ENCODE measurements around the gene AANAT.

The AANAT gene

DNA sequence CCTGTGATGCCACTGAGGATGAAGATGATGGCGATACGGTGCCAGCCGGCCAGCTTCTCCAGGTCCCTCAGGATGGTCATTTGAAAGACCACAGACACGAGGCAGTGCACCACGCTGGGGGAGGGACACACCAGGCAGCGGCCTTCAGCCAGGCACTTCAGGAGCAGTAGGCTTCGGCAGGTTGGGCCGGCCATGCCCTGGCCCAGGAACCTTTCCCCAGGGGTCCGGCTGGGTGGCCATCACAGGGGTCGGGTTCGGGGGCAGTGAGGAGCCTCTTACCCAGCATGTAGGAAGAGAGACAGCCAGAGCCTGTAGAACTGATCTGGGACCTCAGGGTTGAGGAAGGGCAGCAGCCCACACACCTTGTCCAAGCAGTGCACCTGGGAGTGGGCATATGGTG is 5.3 kb downstream of the AANAT start:
- H3K27me3 ChIP-seq (ENCODE audit: control insufficient read depth, insufficient read depth, low read length): no peaks in the 10 kb centered on the region

DNA sequence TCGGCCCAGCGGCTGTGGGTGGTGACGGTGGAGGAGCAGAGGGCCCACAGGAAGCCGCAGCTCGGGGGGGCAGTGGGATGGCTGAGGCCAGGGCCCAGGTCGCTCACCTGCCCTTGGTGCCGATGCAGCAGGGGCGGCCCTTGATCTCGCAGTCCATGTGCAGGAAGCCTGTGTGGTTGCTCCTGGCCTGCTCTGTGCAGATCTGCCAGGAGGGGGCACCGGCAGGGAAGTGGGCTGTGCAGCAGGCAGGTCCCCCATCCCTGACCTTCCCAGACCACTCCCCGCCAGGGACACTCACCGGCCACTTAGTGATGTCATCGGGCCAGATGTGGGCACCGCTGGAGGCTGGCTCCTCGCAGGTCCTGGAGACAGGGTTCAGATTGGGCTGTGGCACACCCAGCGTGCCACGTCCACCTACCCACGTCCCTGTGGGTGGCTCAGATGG is 6.2 kb downstream of the AANAT start:
- Histone ChIP-seq H3K27ac (ENCODE audit: low read length) (no peak overlapping the region), H3K4me3 (ENCODE audit: low read length) (no peak overlapping the region), H3K9me3 (ENCODE audit: control insufficient read depth, low read depth, low read length) (no peaks in the 10 kb centered on the region), H3K36me3 (ENCODE audit: control insufficient read depth, low read depth, low read length) (peaks cover 3% of the 10 kb centered on the region), H3K27me3 (ENCODE audit: control insufficient read depth, insufficient read depth, low read length) (no peaks in the 10 kb centered on the region), H3K4me1 (ENCODE audit: control insufficient read depth, low read depth, low read length) (no peaks in the 10 kb centered on the region), H3K9ac (ENCODE audit: low read length) (no peak overlapping the region)

More for the DNA sequence above, 5.3 kb downstream of the AANAT start:
- Histone ChIP-seq H3K4me3 (ENCODE audit: low read length) (no peak overlapping the region), H3K36me3 (ENCODE audit: control insufficient read depth, low read depth, low read length) (peaks cover 3% of the 10 kb centered on the region), H3K9ac (ENCODE audit: low read length) (no peak overlapping the region), H3K9me3 (ENCODE audit: control insufficient read depth, low read depth, low read length) (no peaks in the 10 kb centered on the region), H3K4me1 (ENCODE audit: control insufficient read depth, low read depth, low read length) (no peaks in the 10 kb centered on the region), H3K27ac (ENCODE audit: low read length) (no peak overlapping the region)

DNA sequence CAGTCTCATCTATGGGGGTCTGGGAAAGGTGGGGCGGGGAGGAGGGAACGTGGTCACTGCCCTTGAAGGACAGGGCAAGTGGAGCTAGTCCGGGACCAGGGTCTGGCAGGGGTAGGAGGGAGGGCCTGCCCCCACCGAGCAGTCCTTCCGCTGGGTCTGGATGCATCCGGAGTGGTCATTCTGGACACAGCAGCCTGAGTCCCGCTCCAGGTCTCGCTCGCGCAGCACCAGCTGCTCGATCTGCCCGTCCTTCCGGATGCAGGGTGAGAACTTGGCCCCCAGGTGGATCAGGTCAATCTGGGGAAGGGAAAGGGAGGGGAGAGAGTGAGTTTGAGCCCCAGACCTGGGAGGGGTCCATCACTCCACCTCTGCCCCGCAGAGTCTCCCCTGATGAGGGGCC is 6.8 kb downstream of the AANAT start:
- Histone ChIP-seq H3K4me1 (ENCODE audit: control insufficient read depth, low read depth, low read length) (no peaks in the 10 kb centered on the region), H3K4me3 (ENCODE audit: low read length) (no peak overlapping the region), H3K36me3 (ENCODE audit: control insufficient read depth, low read depth, low read length) (peaks cover 3% of the 10 kb centered on the region), H3K9ac (ENCODE audit: low read length) (no peak overlapping the region), H3K27me3 (ENCODE audit: control insufficient read depth, insufficient read depth, low read length) (no peaks in the 10 kb centered on the region), H3K9me3 (ENCODE audit: control insufficient read depth, low read depth, low read length) (no peaks in the 10 kb centered on the region), H3K27ac (ENCODE audit: low read length) (no peak overlapping the region)

DNA sequence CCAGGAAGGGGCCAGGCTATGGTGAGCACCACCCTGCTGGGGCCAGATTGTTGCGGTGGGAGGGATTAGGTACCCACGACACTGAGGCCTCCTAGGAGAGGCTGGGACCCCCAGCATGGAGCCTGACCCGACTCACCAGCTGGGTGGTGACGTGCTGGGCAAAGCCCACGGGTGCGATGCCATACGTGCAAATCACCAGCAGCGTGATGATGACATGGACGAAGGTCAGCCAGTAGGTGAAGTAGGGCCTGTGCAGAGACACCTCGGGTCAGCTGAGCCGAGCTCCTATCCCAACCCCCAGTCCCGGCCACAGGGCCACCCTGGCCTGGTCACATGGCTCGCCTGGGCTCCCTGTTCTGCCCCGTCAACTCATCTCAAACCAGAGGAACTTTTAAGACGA is 7.5 kb downstream of the AANAT start:
- Histone ChIP-seq H3K4me3 (ENCODE audit: low read length) (no peak overlapping the region), H3K36me3 (ENCODE audit: control insufficient read depth, low read depth, low read length) (peaks cover 3% of the 10 kb centered on the region), H3K9me3 (ENCODE audit: control insufficient read depth, low read depth, low read length) (no peaks in the 10 kb centered on the region), H3K9ac (ENCODE audit: low read length) (no peak overlapping the region), H3K27me3 (ENCODE audit: control insufficient read depth, insufficient read depth, low read length) (no peaks in the 10 kb centered on the region), H3K27ac (ENCODE audit: low read length) (no peak overlapping the region), H3K4me1 (ENCODE audit: control insufficient read depth, low read depth, low read length) (no peaks in the 10 kb centered on the region)

DNA sequence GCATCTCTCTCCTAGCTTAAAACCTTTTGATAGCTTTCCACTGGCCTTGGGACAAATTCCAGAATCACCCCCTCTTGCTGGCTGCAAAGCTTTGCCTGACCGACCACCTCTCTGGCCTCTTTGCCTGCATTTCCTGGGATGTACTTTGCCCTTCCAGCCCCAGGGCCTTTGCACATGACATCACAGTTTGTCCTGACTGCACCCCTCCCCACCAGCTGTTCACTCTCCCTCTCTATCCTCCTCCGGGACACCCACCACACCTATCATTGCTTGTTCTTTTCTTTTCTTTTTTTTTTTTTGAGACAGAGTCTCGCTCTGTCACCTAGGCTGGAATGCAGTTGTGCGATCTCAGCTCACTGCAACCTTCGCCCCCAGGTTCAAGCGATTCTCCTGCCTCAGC is 7.9 kb downstream of the AANAT start:
- Histone ChIP-seq H3K9me3 (ENCODE audit: control insufficient read depth, low read depth, low read length) (no peaks in the 10 kb centered on the region), H3K27ac (ENCODE audit: low read length) (no peak overlapping the region), H3K27me3 (ENCODE audit: control insufficient read depth, insufficient read depth, low read length) (no peaks in the 10 kb centered on the region), H3K4me1 (ENCODE audit: control insufficient read depth, low read depth, low read length) (no peaks in the 10 kb centered on the region), H3K36me3 (ENCODE audit: control insufficient read depth, low read depth, low read length) (peaks cover 3% of the 10 kb centered on the region), H3K4me3 (ENCODE audit: low read length) (no peak overlapping the region), H3K9ac (ENCODE audit: low read length) (no peak overlapping the region)

DNA sequence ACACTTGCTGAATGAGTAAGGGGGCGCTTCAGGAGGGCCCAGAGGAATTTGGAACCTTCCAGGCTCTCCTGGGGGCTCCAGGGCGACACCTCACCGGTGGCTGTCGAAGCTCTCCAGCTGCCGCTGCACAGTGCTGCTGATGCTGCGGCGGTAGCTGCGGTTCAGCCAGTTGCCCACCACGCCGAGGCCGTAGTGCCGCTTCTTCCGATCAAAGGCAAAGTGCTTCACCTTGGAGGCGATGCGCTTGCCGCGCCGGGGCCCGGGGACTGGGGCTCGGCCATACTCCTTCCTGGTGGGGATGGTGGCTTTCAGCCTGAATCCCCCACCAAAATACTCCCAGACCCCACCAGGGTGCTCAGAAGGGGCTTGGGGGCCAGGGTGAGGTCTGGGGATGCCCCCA is 9.3 kb downstream of the AANAT start:
- H3K27me3 ChIP-seq (ENCODE audit: control insufficient read depth, insufficient read depth, low read length): no peaks in the 10 kb centered on the region
- peaks cover 3% of the 10 kb centered on the region for H3K36me3 ChIP-seq (ENCODE audit: control insufficient read depth, low read depth, low read length)
- no peaks in the 10 kb centered on the region for H3K4me1 ChIP-seq (ENCODE audit: control insufficient read depth, low read depth, low read length)
- H3K4me3 ChIP-seq (ENCODE audit: low read length): no peak overlapping the region
- H3K9me3 ChIP-seq (ENCODE audit: control insufficient read depth, low read depth, low read length): no peaks in the 10 kb centered on the region
- no peak overlapping the region for H3K9ac ChIP-seq (ENCODE audit: low read length)
- H3K27ac ChIP-seq (ENCODE audit: low read length): no peak overlapping the region

DNA sequence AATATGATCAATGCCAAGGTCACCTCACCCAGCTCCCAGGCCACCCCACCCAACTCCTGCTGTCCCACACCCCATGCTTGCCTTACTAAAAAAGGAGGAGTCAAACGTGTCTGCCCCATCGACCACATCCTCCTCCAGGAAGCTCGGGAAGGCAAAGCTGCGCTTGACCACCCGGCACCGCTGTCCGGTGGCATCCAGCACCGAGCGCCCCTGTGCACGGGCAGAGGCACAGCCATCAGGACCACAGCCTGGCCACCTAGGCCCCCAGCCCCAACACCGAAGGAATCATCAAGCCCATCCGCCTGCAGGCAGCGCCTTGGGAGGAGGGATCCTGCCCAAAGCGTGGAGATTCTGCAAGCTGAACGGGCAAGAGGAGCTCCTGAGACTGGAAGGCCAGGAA is 10.2 kb downstream of the AANAT start:
- Histone ChIP-seq H3K9ac (ENCODE audit: low read length) (no peak overlapping the region), H3K27ac (ENCODE audit: low read length) (no peak overlapping the region), H3K27me3 (ENCODE audit: control insufficient read depth, insufficient read depth, low read length) (no peaks in the 10 kb centered on the region), H3K9me3 (ENCODE audit: control insufficient read depth, low read depth, low read length) (no peaks in the 10 kb centered on the region), H3K4me3 (ENCODE audit: low read length) (no peak overlapping the region), H3K36me3 (ENCODE audit: control insufficient read depth, low read depth, low read length) (no peaks in the 10 kb centered on the region), H3K4me1 (ENCODE audit: control insufficient read depth, low read depth, low read length) (no peaks in the 10 kb centered on the region)

GRCh38 chr17:76478097-76478496 is 10.7 kb downstream of the AANAT start:
- Histone ChIP-seq H3K36me3 (ENCODE audit: control insufficient read depth, low read depth, low read length) (no peaks in the 10 kb centered on the region), H3K27ac (ENCODE audit: low read length) (no peak overlapping the region), H3K4me1 (ENCODE audit: control insufficient read depth, low read depth, low read length) (no peaks in the 10 kb centered on the region), H3K27me3 (ENCODE audit: control insufficient read depth, insufficient read depth, low read length) (no peaks in the 10 kb centered on the region), H3K4me3 (ENCODE audit: low read length) (no peak overlapping the region), H3K9me3 (ENCODE audit: control insufficient read depth, low read depth, low read length) (no peaks in the 10 kb centered on the region), H3K9ac (ENCODE audit: low read length) (no peak overlapping the region)

DNA sequence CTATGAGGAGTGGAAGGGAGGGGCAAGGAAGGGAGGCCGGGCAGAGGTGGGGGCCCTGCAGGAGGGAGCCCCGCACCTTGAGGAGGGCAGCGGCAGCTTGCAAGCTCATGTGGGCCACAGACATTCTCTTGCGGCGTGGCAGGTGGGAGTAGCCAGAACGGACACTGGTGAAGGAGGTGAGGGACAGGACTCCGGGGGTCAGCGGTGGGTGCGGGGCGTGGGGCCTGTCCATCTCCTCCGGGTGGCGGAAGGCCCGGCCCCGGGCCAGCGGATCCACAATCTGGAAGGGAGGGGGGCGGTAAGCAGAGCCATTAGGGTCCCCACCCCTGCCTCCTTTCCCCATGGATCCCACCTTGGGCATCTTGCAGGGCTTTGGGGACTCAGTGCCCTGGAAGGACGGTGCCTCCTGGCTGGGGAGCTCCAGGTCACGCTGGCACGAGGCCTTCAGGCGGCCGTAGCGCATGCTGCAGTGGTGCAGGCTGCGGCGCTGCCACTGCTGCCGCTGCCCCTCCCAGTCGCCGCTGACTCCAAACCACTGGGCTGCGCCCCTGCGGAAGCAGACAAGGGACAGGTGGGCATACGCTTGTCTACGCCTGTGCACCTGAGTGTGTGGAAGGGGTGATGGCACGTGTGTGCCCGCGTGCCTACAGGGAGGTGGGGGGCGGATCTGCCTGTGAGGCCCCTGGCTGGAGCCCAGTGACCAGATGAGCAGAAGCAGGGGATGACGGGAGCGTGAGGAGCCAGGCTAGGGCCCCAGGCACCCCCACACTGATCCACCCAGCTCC is 11.5 kb downstream of the AANAT start:
- Histone ChIP-seq H3K27me3 (ENCODE audit: control insufficient read depth, insufficient read depth, low read length) (no peaks in the 10 kb centered on the region), H3K4me1 (ENCODE audit: control insufficient read depth, low read depth, low read length) (no peaks in the 10 kb centered on the region), H3K27ac (ENCODE audit: low read length) (no peak overlapping the region), H3K9me3 (ENCODE audit: control insufficient read depth, low read depth, low read length) (no peaks in the 10 kb centered on the region), H3K9ac (ENCODE audit: low read length) (no peak overlapping the region), H3K4me3 (ENCODE audit: low read length) (no peak overlapping the region), H3K36me3 (ENCODE audit: control insufficient read depth, low read depth, low read length) (no peaks in the 10 kb centered on the region)

GRCh38 chr17:76479515-76480060 is 12.2 kb downstream of the AANAT start:
- no peak overlapping the region for H3K27ac ChIP-seq (ENCODE audit: low read length)
- no peak overlapping the region for H3K4me3 ChIP-seq (ENCODE audit: low read length)
- H3K36me3 ChIP-seq (ENCODE audit: control insufficient read depth, low read depth, low read length): no peaks in the 10 kb centered on the region
- no peaks in the 10 kb centered on the region for H3K4me1 ChIP-seq (ENCODE audit: control insufficient read depth, low read depth, low read length)
- no peaks in the 10 kb centered on the region for H3K27me3 ChIP-seq (ENCODE audit: control insufficient read depth, insufficient read depth, low read length)
- H3K9ac ChIP-seq (ENCODE audit: low read length): no peak overlapping the region
- H3K9me3 ChIP-seq (ENCODE audit: control insufficient read depth, low read depth, low read length): no peaks in the 10 kb centered on the region

DNA sequence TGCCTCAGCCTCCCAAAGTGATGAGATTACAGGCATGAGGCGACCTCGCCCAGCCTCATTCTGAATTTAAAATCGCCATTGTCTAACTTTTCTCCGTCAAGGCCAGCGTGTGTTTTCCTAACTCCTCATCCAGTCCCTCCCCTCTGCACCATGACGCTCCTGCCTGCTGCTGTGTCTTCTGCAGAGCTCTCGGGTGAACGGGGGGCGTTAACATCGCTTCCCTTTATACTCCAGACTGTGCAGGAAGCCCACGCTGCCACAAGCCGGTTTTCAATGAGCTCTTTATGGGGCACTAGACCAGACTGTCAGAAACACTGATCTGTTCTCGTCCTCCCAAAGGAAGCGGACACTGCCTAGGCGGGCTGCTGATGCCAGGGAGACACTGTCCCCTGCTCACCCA is 13.2 kb downstream of the AANAT start:
- Histone ChIP-seq H3K4me3 (ENCODE audit: low read length) (no peak overlapping the region), H3K27ac (ENCODE audit: low read length) (no peak overlapping the region), H3K4me1 (ENCODE audit: control insufficient read depth, low read depth, low read length) (no peaks in the 10 kb centered on the region), H3K27me3 (ENCODE audit: control insufficient read depth, insufficient read depth, low read length) (no peaks in the 10 kb centered on the region), H3K36me3 (ENCODE audit: control insufficient read depth, low read depth, low read length) (no peaks in the 10 kb centered on the region), H3K9ac (ENCODE audit: low read length) (no peak overlapping the region), H3K9me3 (ENCODE audit: control insufficient read depth, low read depth, low read length) (no peaks in the 10 kb centered on the region)

DNA sequence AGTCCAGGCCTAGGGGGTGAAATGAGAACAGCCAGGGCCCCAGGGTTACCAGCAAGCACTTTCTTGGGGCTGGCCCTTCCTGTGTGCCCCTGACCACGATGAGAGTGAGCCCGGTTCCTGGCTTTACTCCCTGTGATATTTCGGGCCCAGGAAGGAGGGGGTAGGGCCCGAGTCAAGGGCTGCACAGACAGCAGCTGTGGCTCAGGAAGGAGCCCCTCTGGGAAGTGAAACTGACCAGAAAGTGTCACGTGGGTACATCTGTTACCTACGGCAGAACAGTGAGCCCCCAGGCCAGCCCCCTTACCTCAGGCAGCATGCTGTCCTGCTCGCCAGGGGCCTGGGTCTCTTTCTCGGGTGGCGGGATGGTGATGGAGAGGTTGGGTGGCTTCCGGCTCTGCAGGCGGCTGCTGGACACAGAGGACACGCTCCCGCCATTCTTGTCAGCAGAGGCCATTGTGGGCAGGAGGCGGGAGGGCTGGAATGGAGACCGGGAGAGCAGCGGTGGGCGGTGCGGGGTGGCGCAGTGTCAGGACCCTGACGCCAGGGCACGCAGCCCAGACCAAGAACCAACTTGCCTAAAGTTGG is 13.8 kb downstream of the AANAT start:
- Histone ChIP-seq H3K4me1 (ENCODE audit: control insufficient read depth, low read depth, low read length) (no peaks in the 10 kb centered on the region), H3K4me3 (ENCODE audit: low read length) (no peak overlapping the region), H3K9ac (ENCODE audit: low read length) (no peak overlapping the region), H3K9me3 (ENCODE audit: control insufficient read depth, low read depth, low read length) (no peaks in the 10 kb centered on the region), H3K27ac (ENCODE audit: low read length) (no peak overlapping the region), H3K36me3 (ENCODE audit: control insufficient read depth, low read depth, low read length) (no peaks in the 10 kb centered on the region), H3K27me3 (ENCODE audit: control insufficient read depth, insufficient read depth, low read length) (no peaks in the 10 kb centered on the region)
